GM21529 (cell line): ENCODE data around the gene ATP6AP1.
A peak's percentile ranks its signal among the peaks of the same experiment; 100 is the strongest.
"Not testable (repeated sequence)": the region's sequence is repeated elsewhere in the genome, so short reads cannot be mapped to it uniquely, and the experiment has no call there.

Experiments
- ATAC-seq: cut with Tn5 transposase; IDR thresholded peaks from one replicate; pipeline ENCODE4 v1.9.1; 2021; ENCODE audit not compliant: unreplicated experiment

The ATP6AP1 gene

DNA sequence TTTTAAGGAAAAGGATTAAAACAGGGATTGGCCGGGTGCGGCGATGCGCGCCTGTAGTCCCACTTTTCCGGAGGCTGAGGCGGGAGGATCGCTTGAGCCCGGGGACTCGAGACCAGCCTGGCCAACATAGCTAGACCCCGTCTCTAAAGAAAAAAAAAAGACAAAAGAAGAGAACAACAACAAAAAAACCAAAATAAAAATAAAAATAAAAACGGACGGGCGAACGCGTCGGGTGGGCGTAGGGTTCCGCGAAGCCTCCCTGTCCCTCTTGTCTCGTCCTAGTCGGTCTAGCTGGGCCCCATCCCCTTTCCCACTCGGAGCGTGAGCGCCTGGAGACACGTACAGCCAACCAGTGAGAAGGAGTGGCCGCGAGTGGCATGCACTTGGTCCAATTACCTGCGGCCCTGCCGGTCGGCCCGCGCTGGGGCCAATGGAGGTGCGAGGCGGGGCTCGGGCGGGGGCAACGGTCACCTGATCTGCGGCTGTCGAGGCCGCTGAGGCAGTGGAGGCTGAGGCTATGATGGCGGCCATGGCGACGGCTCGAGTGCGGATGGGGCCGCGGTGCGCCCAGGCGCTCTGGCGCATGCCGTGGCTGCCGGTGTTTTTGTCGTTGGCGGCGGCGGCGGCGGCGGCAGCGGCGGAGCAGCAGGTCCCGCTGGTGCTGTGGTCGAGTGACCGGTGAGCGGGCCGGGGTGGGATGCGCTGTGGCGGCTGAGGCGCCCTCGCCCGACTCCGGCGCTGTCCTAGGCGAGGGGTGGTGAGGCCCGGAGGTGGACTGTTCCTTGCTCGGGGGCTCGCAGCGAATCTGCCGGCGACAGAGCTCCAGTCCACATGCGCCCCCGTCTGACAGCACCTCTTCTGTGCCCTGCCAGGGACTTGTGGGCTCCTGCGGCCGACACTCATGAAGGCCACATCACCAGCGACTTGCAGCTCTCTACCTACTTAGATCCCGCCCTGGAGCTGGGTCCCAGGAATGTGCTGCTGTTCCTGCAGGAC lies at the start of gene ATP6AP1:
ATP6AP1 (plus strand) TSS at position 502 of the 996 bp plus-strand sequence; CDS start at position 518, 16 bp downstream.
- peak; percentile 98 for ATAC-seq

DNA sequence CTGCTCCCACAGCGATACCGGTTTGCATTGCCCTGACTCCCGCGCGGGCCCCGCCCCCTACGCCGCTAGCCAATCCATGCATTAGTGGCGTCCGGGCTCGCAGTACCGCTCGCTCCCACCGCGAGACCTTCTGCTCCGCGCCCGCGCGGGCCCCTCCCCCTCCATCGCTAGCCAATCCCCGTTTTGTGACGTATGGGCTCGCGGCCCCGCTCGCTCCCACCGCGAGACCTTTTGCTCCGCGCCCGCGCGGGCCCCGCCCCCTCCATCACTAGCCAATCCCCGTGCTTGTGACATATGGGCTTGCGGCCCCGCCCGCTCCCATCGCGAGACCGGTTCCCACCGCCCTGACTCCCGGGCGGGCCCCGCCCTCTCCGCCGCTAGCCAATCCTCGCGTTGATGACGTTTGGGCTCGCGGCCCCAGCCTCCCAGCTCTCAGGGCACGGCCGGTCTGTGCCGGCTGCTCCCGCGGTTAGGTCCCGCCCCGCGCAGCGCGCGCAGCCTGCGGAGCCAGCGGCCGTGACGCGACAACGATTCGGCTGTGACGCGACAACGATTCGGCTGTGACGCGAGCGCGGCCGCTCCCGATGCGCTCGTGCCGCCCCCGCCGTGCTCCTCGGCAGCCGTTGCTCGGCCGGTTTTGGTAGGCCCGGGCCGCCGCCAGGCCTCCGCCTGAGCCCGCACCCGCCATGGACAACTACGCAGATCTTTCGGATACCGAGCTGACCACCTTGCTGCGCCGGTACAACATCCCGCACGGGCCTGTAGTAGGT lies 49.5 kb upstream of the ATP6AP1 start, which contains the start of gene EMD:
EMD (plus strand) TSS at position 497 of the 770 bp plus-strand sequence; CDS start at position 687, 190 bp downstream.
- ATAC-seq = peak; percentile 78

DNA sequence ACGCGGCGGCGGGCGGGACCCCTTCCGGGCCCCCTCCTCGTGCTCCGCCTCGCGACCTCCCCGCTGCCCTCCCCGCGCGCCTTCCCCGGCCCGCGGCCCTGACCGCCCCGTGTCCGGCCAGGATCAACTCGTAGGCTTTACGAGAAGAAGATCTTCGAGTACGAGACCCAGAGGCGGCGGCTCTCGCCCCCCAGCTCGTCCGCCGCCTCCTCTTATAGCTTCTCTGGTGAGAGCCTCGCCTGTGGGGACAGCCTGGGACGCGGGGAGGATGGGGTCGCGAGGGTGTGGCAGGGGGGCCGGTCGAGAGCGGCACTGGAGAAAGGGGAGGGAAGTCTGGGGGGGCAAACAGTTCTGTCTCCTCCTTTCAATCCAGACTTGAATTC lies 48.9 kb upstream of the ATP6AP1 start:
- ATAC-seq = no peak

DNA sequence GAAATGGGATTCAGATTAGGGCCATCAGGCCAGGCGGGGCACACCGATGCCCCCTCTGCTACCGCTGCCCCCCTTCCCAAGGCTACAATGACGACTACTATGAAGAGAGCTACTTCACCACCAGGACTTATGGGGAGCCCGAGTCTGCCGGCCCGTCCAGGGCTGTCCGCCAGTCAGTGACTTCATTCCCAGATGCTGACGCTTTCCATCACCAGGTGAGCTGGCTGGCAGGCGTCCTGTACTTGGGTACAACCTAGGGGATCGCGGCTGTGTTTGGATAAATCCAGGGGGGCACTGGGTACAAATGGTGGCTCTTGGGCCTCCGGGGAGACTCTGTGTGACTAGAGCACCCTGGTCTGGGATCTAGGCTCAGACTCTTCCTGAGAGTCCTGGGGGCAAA lies 48.3 kb upstream of the ATP6AP1 start:
- no peak for ATAC-seq

GRCh38 chrX:154380787-154381186 lies 47.7 kb upstream of the ATP6AP1 start:
- ATAC-seq = no peak

DNA sequence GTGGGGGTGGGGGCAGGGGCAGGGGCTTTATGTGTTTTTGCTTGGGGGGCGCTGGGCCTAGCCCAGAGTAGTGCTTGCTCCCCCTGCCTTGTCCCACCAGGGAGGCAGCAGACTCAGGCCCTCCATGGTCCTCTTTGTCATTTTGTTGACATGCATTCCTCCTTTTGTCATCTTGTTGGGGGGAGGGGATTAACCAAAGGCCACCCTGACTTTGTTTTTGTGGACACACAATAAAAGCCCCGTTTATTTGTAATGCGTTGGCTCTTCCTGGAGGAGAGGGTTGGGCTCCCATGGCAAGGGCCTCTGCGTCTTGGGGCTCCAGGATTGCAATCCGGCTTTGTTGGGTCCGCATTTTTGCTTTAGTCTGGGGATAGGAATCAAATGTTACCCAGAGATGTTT lies 47.2 kb upstream of the ATP6AP1 start:
- no peak for ATAC-seq

- no peak for ATAC-seq
These were observed 45.9 kb upstream of the ATP6AP1 start for GRCh38 chrX:154382483-154383069.

- no peak for ATAC-seq
These were observed 44.9 kb upstream of the ATP6AP1 start for GRCh38 chrX:154383359-154384283.

GRCh38 chrX:154384284-154384892 lies 44.1 kb upstream of the ATP6AP1 start:
- no peak for ATAC-seq

DNA sequence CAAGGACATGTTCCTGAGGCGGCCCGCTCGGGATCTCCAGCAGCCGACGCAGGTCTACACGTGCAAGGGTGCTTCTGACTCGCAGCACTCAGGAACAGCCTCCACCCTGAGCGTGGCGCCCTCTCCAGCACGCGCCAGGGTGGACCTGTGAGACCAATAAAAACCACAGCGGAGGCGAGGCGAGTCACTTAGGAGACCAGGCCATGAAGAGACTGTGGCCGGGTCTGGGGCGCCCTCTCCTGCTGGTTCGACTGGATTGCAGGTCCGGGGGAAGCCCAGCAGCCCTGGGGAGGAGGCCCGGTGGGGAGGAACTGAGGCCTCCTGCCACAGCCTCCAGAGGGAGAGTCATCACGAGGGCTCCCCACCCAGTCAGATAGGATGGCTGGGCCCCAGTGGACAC lies 40.4 kb upstream of the ATP6AP1 start:
- peak; percentile 26 for ATAC-seq

- ATAC-seq = not testable (repeated sequence)
These were observed 39.8 kb upstream of the ATP6AP1 start for GRCh38 chrX:154388649-154389048.

DNA sequence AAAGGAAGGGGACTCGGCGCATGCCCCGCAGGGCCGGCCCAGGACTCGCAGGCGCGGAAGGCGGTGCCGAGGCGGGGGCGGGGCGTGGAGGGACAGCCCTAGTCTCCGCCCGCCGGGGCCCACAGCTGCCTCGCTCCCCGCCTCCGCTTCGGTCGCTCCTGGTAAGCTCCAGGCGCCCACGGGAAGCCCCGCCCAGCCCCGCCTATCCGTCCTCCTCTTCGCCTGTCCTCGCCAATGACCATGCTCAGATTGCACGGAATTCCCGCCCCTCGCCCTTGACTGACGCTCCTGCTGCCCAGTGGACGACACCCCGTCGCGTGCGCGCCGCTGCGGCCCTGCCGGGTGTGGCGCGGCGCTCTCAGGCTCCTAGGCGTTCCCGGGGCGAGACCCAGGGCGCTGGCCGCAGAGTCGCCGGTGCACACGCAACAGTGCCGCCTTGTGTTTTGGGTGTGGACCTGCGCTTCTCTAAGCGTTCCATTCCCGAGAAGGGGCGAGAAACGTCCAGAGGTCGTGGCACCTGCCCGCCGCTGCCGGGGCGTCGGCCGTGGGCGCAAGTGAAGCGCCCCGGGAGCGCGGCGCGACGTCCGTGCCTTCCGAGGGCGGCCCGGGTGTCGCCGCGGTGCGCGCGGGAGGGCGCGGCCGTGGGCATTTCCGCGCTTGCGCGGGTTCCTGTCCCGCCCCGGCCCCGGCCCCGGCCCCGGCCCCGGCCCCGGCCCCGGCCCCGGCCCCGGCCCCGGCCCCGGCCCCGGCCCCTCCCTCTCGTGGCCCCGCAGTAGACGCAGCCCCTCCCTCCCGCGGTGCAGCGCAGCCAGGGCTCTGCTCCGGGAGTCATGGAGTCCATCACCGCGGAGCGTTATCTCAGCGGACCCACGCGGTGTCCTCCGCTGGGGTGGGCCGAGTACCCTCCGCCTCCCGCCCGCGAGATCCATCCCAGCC lies 38.4 kb upstream of the ATP6AP1 start:
- ATAC-seq = peak; percentile 75

DNA sequence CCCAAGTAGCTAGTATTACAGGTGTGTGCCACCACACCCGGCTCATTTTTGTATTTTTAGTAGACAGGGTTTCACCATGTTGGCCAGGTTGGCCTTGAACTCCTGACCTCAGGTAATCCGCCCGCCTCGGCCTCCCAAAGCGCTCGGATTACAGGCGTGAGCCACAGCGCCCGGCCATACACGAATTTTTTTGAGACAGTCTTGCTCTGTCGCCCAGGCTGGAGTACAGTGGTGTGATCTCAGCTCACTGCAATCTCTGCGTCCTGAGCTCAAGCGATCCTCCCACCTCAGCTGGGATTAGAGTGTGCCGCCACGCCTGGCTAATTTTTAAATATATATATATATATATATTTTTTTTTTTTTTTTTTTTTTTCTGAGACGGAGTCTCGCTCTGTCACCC lies 32.1 kb upstream of the ATP6AP1 start:
- ATAC-seq = not testable (repeated sequence)

DNA sequence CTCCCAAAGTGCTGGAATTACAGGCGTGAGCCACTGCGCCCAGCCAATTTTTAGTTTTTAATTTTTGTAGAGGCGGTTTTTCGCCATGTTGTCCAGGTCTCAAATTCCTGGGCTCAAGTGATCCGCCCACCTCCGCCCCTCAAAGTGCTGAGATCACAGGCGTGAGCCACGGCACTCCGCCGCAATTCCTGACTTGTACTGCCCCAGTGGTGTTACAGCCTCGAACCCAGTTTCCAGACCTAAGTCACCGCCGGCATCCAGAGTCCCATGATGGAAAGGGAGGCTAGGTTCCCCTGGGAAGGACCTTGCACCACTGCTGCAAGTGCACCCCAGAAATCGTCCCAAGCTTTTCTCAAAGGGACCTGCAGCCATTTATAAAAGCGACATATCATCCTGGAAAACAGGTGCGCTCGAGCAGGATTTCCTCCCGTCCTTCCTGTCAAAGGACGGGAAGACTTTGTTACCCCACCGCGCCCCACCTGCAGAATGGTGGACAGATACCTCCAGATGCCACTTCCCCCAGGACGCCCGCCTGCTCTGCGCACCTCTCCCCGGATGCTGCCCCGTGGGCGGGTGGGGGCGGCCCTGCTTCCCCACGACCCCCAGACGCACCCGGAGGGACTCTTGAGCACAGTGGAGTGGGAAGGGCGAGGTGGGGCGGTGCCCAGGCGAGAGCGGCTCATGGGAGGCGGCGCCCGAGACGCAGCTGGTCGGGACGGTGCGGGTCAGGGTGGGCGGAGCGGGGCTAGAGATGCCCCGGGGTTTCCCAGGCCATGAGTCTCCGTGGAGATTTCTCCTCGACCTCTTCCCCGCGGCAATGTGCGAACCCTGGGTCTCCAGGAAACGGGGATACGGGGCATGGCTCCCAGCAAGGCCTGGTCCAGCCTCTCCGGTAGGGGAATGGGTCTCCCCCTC lies 31.2 kb upstream of the ATP6AP1 start:
- peak; percentile 53 for ATAC-seq

GRCh38 chrX:154397888-154398667 lies 30.4 kb upstream of the ATP6AP1 start, which contains the start of gene RPL10:
RPL10 (plus strand) TSS chrX:154398377; CDS start chrX:154398520, 143 bp downstream.
- ATAC-seq = peak; percentile 77

DNA sequence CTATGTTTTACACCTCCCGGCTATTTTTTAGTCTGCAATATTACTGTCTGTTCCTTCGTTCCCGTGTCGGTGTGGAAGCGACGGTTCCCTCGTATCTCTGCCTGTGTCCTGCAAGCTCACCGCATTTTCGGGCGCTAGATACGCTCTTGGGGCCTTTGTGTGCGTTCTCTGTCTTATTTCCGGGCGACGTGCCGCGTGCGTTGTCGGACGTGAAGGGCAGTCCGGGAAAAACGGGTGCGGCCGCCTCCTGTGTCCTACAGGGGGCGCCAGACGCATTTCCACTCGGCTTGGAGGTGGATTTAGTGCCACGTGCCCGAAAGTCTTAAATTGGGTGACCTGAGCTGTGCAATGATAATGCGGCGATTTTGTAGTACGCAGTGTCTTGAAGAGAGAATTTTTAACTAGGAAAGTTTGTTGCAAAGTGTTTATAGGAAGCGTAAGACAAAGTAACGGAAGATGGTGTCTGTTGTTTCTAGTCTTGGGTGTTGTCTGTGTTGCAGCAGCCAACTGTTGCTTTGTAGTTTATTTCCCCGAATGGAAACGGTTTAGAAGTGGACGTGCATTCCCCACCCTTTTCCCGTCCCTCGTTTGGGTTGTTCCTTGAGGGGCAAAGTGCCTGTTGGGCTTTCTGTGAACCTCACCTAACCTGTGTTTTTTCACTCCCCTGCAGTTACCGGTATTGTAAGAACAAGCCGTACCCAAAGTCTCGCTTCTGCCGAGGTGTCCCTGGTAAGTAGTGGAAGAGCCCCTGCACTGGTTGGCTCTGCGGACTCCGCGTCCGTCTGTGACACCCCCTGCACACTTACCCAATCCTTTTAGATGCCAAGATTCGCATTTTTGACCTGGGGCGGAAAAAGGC lies 29.6 kb upstream of the ATP6AP1 start:
- peak; percentile 30 for ATAC-seq
